ENCODE results near the gene SYNJ2.

DNA sequence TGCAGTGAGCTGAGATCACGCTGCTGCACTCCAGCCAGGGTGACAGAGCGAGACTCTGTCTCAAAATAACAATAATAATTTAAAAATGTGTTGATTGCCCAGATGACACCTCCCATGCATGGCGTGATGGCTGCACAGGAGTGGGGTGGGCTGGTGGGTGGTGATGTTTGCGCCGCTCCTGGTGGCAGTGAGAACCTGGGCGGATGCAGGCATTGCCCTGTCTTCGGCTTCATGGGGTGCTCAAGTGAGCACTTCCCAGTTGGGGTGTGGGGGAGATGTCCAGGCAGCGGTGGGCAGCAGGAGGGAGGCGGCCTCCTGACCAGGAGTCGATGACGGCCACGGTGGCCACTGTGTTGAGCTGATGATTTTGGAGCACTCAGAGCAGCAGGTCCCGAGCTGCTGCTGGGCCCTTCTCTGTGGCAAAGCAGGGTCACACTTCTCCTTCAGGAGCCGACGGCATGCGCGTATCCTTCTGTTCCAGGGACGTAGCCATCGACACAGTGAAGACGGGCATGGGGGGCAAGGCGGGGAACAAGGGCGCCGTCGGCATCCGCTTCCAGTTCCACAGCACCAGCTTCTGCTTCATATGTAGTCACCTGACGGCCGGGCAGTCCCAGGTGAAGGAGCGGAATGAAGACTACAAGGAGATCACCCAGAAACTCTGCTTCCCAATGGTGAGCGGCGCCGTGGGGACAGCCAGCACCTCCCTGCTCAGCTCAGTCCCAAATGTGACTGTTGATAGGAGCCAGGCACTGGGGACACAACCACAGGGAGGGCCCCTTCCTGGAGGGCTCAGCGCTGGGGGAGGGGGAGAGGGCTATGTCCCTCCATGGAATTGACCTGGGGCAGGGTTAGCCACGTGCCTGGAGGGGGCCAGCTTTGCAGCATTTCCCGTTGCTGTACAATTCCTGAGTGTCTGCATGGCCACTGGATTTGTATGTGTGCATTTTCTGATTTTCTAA lies 89.7 kb downstream of the SYNJ2 start:
- TF ChIP-seq, protein P1, sequence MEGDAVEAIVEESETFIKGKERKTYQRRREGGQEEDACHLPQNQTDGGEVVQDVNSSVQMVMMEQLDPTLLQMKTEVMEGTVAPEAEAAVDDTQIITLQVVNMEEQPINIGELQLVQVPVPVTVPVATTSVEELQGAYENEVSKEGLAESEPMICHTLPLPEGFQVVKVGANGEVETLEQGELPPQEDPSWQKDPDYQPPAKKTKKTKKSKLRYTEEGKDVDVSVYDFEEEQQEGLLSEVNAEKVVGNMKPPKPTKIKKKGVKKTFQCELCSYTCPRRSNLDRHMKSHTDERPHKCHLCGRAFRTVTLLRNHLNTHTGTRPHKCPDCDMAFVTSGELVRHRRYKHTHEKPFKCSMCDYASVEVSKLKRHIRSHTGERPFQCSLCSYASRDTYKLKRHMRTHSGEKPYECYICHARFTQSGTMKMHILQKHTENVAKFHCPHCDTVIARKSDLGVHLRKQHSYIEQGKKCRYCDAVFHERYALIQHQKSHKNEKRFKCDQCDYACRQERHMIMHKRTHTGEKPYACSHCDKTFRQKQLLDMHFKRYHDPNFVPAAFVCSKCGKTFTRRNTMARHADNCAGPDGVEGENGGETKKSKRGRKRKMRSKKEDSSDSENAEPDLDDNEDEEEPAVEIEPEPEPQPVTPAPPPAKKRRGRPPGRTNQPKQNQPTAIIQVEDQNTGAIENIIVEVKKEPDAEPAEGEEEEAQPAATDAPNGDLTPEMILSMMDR (IDR thresholded peaks at IDR 0.05; ENCODE audit: extremely low read depth in 1 of 2, insufficient read depth in 1 of 2, low read depth in 1 of 2, low read length in 2 of 2): no peak
- TF ChIP-seq POLR2AphosphoS5 (IDR thresholded peaks at IDR 0.05; ENCODE audit: insufficient read depth, low read depth, low read length) (no peak), POLR2A (IDR thresholded peaks at IDR 0.05; ENCODE audit: low read depth, low read length) (no peak), EZH2 (IDR thresholded peaks at IDR 0.05; ENCODE audit: borderline replicate concordance, low read depth, low read length, severe bottlenecking) (no peak), MYC (IDR thresholded peaks at IDR 0.05; ENCODE audit: low read depth, low read length) (no peak)
- TF ChIP-seq, protein P2, sequence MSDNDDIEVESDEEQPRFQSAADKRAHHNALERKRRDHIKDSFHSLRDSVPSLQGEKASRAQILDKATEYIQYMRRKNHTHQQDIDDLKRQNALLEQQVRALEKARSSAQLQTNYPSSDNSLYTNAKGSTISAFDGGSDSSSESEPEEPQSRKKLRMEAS (IDR thresholded peaks at IDR 0.05; ENCODE audit: insufficient read depth, insufficient read length): no peak
